ENCODE results near the gene BRWD1. TPM values are rescaled to one million over a fixed set of nuclear protein-coding genes. Genes with fewer than 3 reads are reported as not detected.
"Not testable (repeated sequence)": the region's sequence is repeated elsewhere in the genome, so short reads cannot be mapped to it uniquely, and the experiment has no call there.

BRWD1 gene
- polyA plus RNA-seq, 6 donors from 2014 or later = 31.1 to 49.8 (median 44.1) TPM

DNA sequence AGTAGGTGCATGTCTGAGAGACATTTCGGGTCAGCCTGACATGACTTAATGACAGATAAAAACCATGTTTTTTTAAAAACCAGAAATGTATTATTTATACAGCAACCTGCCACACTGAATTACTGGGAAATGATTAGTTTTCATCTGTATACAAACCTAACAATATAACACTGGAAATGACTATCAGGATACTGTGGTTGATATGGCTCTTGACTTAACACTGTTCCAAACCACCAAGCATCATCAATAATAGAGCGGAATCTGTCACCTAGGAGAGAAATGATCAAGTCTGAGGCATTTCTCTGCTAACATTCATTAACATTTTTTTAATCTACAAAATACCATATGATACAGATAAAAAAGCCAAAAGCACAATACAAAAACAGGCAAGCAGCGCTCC lies 88.5 kb downstream of the BRWD1 start:
- H3K36me3 Mint-ChIP-seq = peaks cover 8 to 19% of the 10 kb centered on the region in 2 donors

DNA sequence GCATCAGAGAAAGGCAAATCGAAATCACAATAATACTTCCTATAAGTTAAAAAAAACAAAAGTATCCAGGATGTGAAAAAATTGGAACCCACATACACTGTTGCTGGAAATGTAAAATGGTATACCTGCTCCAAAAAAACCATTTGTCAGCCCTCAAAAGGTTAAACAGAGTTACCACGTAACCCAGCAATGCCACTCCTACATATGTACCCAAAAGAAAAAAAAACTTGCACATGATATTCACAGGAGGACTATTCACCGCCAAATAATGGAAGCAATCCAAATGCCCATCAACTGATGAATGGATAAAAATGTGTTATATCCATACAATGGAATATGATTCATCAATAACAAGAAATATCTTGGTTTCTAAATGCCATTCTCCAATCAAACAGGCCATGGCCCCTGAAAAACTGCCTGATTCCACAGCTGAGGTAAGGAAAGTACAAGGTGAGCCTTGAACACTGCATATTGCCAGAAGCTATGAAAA lies 91.4 kb downstream of the BRWD1 start:
- Mint-ChIP-seq H3K36me3 (peaks cover 8 to 11% of the 10 kb centered on the region in 2 donors), H3K4me3 (peak overlapping the region in 1 of 8 donors; percentile 22), H3K4me1 (peaks cover 0 to 5% (median 0%) of the 10 kb centered on the region in 3 donors), H3K9me3 (no peaks in the 10 kb centered on the region), H3K27me3 (no peaks in the 10 kb centered on the region), H3K27ac (no peak overlapping the region)
- ATAC-seq (ENCODE audit: low read depth in 2 of 2) = no peak
- no peak for DNase-seq

More for the DNA sequence above, 88.5 kb downstream of the BRWD1 start:
- ATAC-seq (ENCODE audit: low read depth in 2 of 2) (no peak), DNase-seq (no peak)
- Mint-ChIP-seq H3K9me3 (no peaks in the 10 kb centered on the region), H3K27me3 (no peaks in the 10 kb centered on the region), H3K4me3 (no peak overlapping the region), H3K4me1 (peaks cover 0 to 5% (median 0%) of the 10 kb centered on the region in 3 donors), H3K27ac (peak overlapping the region in 1 of 6 donors; percentile 36)

GRCh38 chr21:39221282-39221996 lies 92.0 kb downstream of the BRWD1 start:
- H3K4me1 Mint-ChIP-seq = peaks cover 0 to 5% (median 0%) of the 10 kb centered on the region in 3 donors
- H3K4me3 Mint-ChIP-seq = peak overlapping the region in 1 of 8 donors; percentile 22
- H3K27me3 Mint-ChIP-seq = no peaks in the 10 kb centered on the region
- no peak for ATAC-seq (ENCODE audit: low read depth in 2 of 2)
- H3K9me3 Mint-ChIP-seq = no peaks in the 10 kb centered on the region
- DNase-seq = no peak
- peaks cover 8 to 9% of the 10 kb centered on the region in 2 donors for H3K36me3 Mint-ChIP-seq
- H3K27ac Mint-ChIP-seq = peak overlapping the region in 1 of 6 donors; percentile 47

- not testable (repeated sequence) for DNase-seq; H3K4me1 Mint-ChIP-seq; H3K27ac Mint-ChIP-seq; H3K36me3 Mint-ChIP-seq; ATAC-seq (ENCODE audit: low read depth in 2 of 2); H3K27me3 Mint-ChIP-seq; H3K9me3 Mint-ChIP-seq
- H3K4me3 Mint-ChIP-seq = peak overlapping the region in 1 of 8 donors; percentile 57
Measured at GRCh38 chr21:39220875-39221274, 92.6 kb downstream of the BRWD1 start.

- Mint-ChIP-seq H3K4me1 (no peaks in the 10 kb centered on the region), H3K4me3 (no peak overlapping the region), H3K9me3 (no peaks in the 10 kb centered on the region), H3K27me3 (no peaks in the 10 kb centered on the region), H3K27ac (no peak overlapping the region), H3K36me3 (peaks cover 8 to 9% of the 10 kb centered on the region in 2 donors)
- no peak for ATAC-seq (ENCODE audit: low read depth in 2 of 2)
- DNase-seq = no peak
Measured at GRCh38 chr21:39220150-39220549, 93.3 kb downstream of the BRWD1 start.

- H3K36me3 Mint-ChIP-seq = peaks cover under 1 to 4% of the 10 kb centered on the region in 2 donors
- H3K27me3 Mint-ChIP-seq = no peaks in the 10 kb centered on the region
- DNase-seq = no peak
- no peak overlapping the region for H3K4me3 Mint-ChIP-seq
- no peak overlapping the region for H3K27ac Mint-ChIP-seq
- H3K4me1 Mint-ChIP-seq = no peaks in the 10 kb centered on the region
- ATAC-seq (ENCODE audit: low read depth in 2 of 2) = no peak
- H3K9me3 Mint-ChIP-seq = no peaks in the 10 kb centered on the region
Measured at GRCh38 chr21:39218082-39218409, 95.4 kb downstream of the BRWD1 start.

DNA sequence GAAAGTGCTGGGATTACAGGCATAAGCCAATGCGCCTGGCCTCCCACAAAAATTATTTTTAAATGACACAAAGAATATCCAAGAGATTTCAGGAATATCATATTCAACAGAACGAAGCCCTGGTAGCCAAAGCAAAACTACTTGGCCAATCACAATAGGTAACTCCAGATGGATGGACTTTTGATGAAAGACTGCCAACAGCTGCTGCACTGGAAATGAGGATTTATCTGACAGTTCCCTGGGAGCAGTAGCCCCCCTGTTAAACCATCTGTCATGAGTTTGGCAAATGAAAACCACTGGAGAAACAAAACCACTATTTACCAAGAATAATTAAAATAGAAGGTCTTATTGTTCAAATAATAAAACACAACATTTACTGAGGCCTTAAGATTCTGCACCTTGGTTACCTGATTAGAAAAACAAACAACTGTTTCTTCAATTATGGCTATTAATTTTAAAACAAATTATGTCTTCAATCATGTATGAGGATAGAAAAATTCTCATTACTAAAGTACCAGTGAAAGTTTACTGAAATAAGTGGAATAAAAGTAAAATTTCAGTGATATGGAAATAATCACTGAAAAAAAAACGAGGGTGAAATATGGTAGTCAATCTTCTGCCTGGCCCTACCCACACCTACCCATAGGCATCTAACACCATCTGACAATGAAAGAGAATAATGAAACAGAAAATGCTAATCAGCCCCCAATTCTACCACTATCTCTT lies 95.9 kb downstream of the BRWD1 start:
- ATAC-seq (ENCODE audit: low read depth in 2 of 2) = no peak
- Mint-ChIP-seq H3K27ac (no peak overlapping the region), H3K27me3 (no peaks in the 10 kb centered on the region), H3K4me1 (no peaks in the 10 kb centered on the region), H3K4me3 (peak overlapping the region in 1 of 8 donors; percentile 73), H3K9me3 (no peaks in the 10 kb centered on the region), H3K36me3 (peaks cover 1 to 4% of the 10 kb centered on the region in 2 donors)
- DNase-seq = no peak

DNA sequence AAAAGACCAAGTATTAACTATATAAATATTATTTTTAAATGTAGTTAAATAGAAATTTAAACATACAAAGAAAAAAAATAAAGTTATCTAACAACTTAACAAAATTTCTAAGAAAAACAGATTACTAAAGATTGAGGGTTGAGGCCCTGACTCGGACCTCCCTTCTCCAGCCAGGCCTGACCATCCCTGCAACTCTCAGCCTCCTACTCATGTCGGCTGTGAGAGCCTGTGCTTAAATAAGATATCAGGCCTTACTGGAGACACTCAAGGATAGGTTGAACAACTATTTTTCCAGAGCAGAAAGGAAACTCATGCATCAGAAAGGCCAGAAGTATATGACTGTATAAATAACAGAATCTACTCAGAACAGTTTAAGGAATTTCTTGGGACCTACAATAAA lies 97.1 kb downstream of the BRWD1 start:
- ATAC-seq (ENCODE audit: low read depth in 2 of 2) (no peak), DNase-seq (no peak)
- Mint-ChIP-seq H3K9me3 (no peaks in the 10 kb centered on the region), H3K4me1 (no peaks in the 10 kb centered on the region), H3K27me3 (no peaks in the 10 kb centered on the region), H3K36me3 (peaks cover 4 to 10% of the 10 kb centered on the region in 2 donors), H3K4me3 (no peak overlapping the region), H3K27ac (no peak overlapping the region)

- H3K27ac Mint-ChIP-seq = no peak overlapping the region
- peaks cover 9 to 10% of the 10 kb centered on the region in 2 donors for H3K36me3 Mint-ChIP-seq
- no peak for DNase-seq
- H3K27me3 Mint-ChIP-seq = no peaks in the 10 kb centered on the region
- H3K4me1 Mint-ChIP-seq = no peaks in the 10 kb centered on the region
- no peak overlapping the region for H3K4me3 Mint-ChIP-seq
- no peaks in the 10 kb centered on the region for H3K9me3 Mint-ChIP-seq
- ATAC-seq (ENCODE audit: low read depth in 2 of 2) = no peak
Measured at GRCh38 chr21:39215078-39215477, 98.4 kb downstream of the BRWD1 start.

- H3K27me3 Mint-ChIP-seq = no peaks in the 10 kb centered on the region
- no peaks in the 10 kb centered on the region for H3K4me1 Mint-ChIP-seq
- ATAC-seq (ENCODE audit: low read depth in 2 of 2) (no peak), DNase-seq (no peak)
- H3K4me3 Mint-ChIP-seq = no peak overlapping the region
- H3K27ac Mint-ChIP-seq = no peak overlapping the region
- peaks cover 10 to 24% of the 10 kb centered on the region in 2 donors for H3K36me3 Mint-ChIP-seq
- H3K9me3 Mint-ChIP-seq = no peaks in the 10 kb centered on the region
Measured at GRCh38 chr21:39209334-39209688, 104.1 kb downstream of the BRWD1 start.

DNA sequence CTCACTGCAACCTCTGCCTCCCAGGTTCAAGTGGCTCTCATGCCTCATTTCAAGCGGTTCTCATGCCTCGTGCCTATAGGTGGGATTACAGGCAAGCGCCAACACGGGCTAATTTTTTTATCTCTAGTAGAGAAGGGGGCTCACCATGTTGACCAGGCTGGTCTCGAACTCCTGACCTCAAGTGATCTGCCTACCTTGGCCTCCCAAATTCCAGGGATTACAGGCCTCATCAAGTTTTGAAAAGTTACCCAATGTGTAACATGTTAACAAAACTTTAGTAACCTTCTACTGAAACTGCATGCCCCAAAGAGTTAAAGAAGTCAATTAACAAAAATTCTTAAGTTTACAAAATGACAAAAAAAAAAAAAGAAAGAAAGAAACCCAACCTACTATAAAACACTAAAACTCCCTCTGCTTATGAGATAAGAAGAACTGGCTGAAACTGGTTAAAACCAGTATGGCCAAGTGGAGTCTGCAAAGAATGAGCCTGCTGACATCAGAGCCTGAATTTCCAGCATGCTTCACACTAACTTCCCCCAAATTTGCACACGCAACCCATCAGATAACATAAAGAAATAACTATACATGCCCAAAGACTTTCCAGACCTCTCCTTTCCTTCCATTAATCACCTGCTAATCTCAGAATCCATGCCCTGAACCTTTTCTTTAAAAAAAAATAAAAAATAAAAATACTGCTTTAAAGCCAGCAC lies 104.7 kb downstream of the BRWD1 start:
- peak overlapping the region in 1 of 6 donors; percentile 78 for H3K27ac Mint-ChIP-seq
- no peak overlapping the region for H3K4me3 Mint-ChIP-seq
- H3K27me3 Mint-ChIP-seq = no peaks in the 10 kb centered on the region
- H3K36me3 Mint-ChIP-seq = peaks cover 10 to 24% of the 10 kb centered on the region in 2 donors
- H3K9me3 Mint-ChIP-seq = no peaks in the 10 kb centered on the region
- ATAC-seq (ENCODE audit: low read depth in 2 of 2) (no peak), DNase-seq (no peak)
- no peaks in the 10 kb centered on the region for H3K4me1 Mint-ChIP-seq

GRCh38 chr21:39204134-39204533 lies 109.3 kb downstream of the BRWD1 start:
- H3K4me3 Mint-ChIP-seq = no peak overlapping the region
- no peak overlapping the region for H3K27ac Mint-ChIP-seq
- DNase-seq (no peak), ATAC-seq (ENCODE audit: low read depth in 2 of 2) (no peak)
- no peaks in the 10 kb centered on the region for H3K27me3 Mint-ChIP-seq
- peaks cover 13 to 25% of the 10 kb centered on the region in 2 donors for H3K36me3 Mint-ChIP-seq
- H3K4me1 Mint-ChIP-seq = peaks cover 0 to 4% (median 0%) of the 10 kb centered on the region in 3 donors
- no peaks in the 10 kb centered on the region for H3K9me3 Mint-ChIP-seq

DNA sequence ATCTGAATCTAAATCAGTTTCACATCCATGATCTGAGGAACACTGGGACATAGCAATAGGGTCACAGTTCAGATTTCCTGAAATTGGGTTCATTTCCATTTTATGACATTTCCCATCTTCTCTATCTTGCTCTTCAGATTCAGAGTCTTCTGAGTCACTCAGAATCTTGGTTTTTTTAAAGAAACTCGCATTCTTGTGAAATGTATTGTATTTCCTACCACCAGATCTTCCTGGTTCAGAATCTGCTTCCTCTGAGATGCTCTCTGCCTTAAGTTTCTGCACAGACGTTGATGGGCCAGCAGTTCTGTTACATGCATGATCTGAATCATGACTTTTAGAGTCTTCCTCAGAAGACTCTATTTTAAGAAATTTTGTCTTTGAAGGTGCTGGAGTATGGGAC lies 114.6 kb downstream of the BRWD1 start:
- Mint-ChIP-seq H3K4me3 (no peak overlapping the region), H3K27ac (peak overlapping the region in 1 of 6 donors; percentile 15), H3K4me1 (peaks cover 0 to 10% (median 7%) of the 10 kb centered on the region in 3 donors), H3K36me3 (peaks cover 33 to 44% of the 10 kb centered on the region in 2 donors), H3K27me3 (no peaks in the 10 kb centered on the region), H3K9me3 (no peaks in the 10 kb centered on the region)
- ATAC-seq (ENCODE audit: low read depth in 2 of 2) = no peak
- no peak for DNase-seq
